PC-3 (cell line): ENCODE results near the gene OGDH. TPM values are rescaled to one million over a fixed set of nuclear protein-coding genes. Genes with fewer than 3 reads are reported as not detected.

Experiments used
- ATAC-seq: fragments of 200-7000 bp; cut with Tn5 transposase; 2 replicates; pipeline ENCODE4 v1.9.1; 2020; ENCODE audit warnings: mild to moderate bottlenecking, moderate library complexity
- BruUV-seq: library from RNA; stranded (reverse); fragments of 400-500 nt; replicated peaks from 2 replicates; lab custom pipeline; 2021; lab: Mats Ljungman, UMichigan
- CTCF ChIA-PET: fragments of 300-600 bp; sonication (Branson Sonifier 250); formaldehyde crosslinking; loops from one replicate; lab custom pipeline; 2022; ENCODE audit warnings: antibody characterized with exemption; lab: Charles Lee
- POLR2A ChIA-PET: fragments of 300-600 bp; sonication (Branson Sonifier 250); formaldehyde crosslinking; loops from one replicate; lab custom pipeline; 2022; ENCODE audit warnings: antibody characterized with exemption; ENCODE audit not compliant: unreplicated experiment; lab: Charles Lee
- DNase-seq: peaks from one replicate; pipeline ENCODE4 v3.0.0-alpha.2; 2015
- H2AFZ ChIP-seq: fragments of 300-600 bp; sonication (generic); 2 replicates; pipeline ENCODE4 v1.6.0; 2016; ENCODE audit warnings: antibody characterized with exemption, low read length
- H3F3A ChIP-seq: fragments of 300-600 bp; sonication (generic); one replicate; pipeline ENCODE4 v1.6.0; 2017; ENCODE audit warnings: antibody characterized with exemption, low read length, control low read depth, mild to moderate bottlenecking; ENCODE audit not compliant: unreplicated experiment
- H3K27ac ChIP-seq: fragments of 300-600 bp; sonication (generic); 2 replicates; pipeline ENCODE4 v1.5.1; 2016; ENCODE audit warnings: mild to moderate bottlenecking, low read length
- H3K27me3 ChIP-seq: fragments of 300-600 bp; sonication (generic); 2 replicates; pipeline ENCODE4 v1.6.1; 2016; ENCODE audit warnings: low read length, mixed read lengths
- H3K36me3 ChIP-seq: fragments of 300-600 bp; sonication (generic); 2 replicates; pipeline ENCODE4 v1.6.1; 2016; ENCODE audit warnings: low read depth, mixed run types, low read length, mixed read lengths
- H3K4me1 ChIP-seq: fragments of 300-600 bp; sonication (generic); 2 replicates; pipeline ENCODE4 v1.5.1; 2016; ENCODE audit warnings: low read length; ENCODE audit not compliant: insufficient read depth
- H3K4me2 ChIP-seq: fragments of 300-600 bp; sonication (generic); 2 replicates; pipeline ENCODE4 v1.6.0; 2016; ENCODE audit warnings: low read length
- H3K4me3 ChIP-seq: fragments of 300-600 bp; sonication (generic); 2 replicates; pipeline ENCODE4 v1.5.1; 2016; ENCODE audit warnings: mild to moderate bottlenecking, low read length, mixed read lengths
- H3K79me2 ChIP-seq: fragments of 300-600 bp; sonication (generic); 2 replicates; pipeline ENCODE4 v1.6.1; 2017; ENCODE audit warnings: low read length, mixed read lengths
- H3K9ac ChIP-seq: fragments of 300-600 bp; sonication (generic); 2 replicates; pipeline ENCODE4 v1.6.0; 2016; ENCODE audit warnings: mild to moderate bottlenecking, low read length
- H3K9me2 ChIP-seq: fragments of 300-600 bp; sonication (generic); replicated peaks from 2 replicates; pipeline ENCODE4 v1.6.1; 2016; ENCODE audit warnings: mixed run types, low read length, mixed read lengths
- H3K9me3 ChIP-seq: fragments of 300-600 bp; sonication (generic); 2 replicates; pipeline ENCODE4 v1.6.1; 2016; ENCODE audit warnings: low read length, mixed read lengths
- H4K20me1 ChIP-seq: fragments of 300-600 bp; sonication (generic); 2 replicates; pipeline ENCODE4 v1.6.1; 2016; ENCODE audit warnings: low read length, mixed read lengths
- CTCF ChIP-seq: fragments of 300-600 bp; sonication (generic); conservative IDR thresholded peaks from 2 replicates; pipeline ENCODE4 v1.5.1; 2017; ENCODE audit warnings: antibody characterized with exemption, low read depth, mild to moderate bottlenecking, low read length
- EZH2 ChIP-seq: fragments of 300-600 bp; sonication (generic); IDR thresholded peaks from one replicate; pipeline ENCODE4 v1.6.1; 2017; ENCODE audit warnings: antibody characterized with exemption, mild to moderate bottlenecking, low read length; ENCODE audit not compliant: unreplicated experiment
- EZH2phosphoT487 ChIP-seq: fragments of 300-600 bp; sonication (generic); IDR thresholded peaks from 2 replicates; pipeline ENCODE4 v1.6.1; 2018; ENCODE audit warnings: mild to moderate bottlenecking, antibody characterized with exemption, low read length, borderline replicate concordance
- intact Hi-C: fragments of 100-400 bp; cut with micrococcal nuclease; formaldehyde crosslinking; loops from 2 replicates; pipeline ENCODE4 v1.9.0; 2023
- total RNA-seq: library from RNA; depleted of rRNA; stranded (reverse); fragments of >200 nt; gene quantifications from 2 replicates; pipeline ENCODE4 v1.2.3, GENCODE V29; 2014

OGDH gene
- total RNA-seq, 1 experiment from 2014 or later, result 66.2 TPM

- Histone ChIP-seq H3K27ac (peak overlapping the region; percentile 98), H3K36me3 (no peaks in the 10 kb centered on the region), H3K4me1 (peaks cover 51% of the 10 kb centered on the region), H3K4me2 (peak overlapping the region; percentile 69), H2AFZ (no peak overlapping the region), H3F3A (peaks cover 5% of the 10 kb centered on the region), H3K4me3 (no peak overlapping the region), H3K9me3 (no peaks in the 10 kb centered on the region), H3K27me3 (no peaks in the 10 kb centered on the region), H3K9ac (peak overlapping the region; percentile 97), H4K20me1 (no peaks in the 10 kb centered on the region), H3K9me2 (no peaks in the 10 kb centered on the region), H3K79me2 (peaks cover 44% of the 10 kb centered on the region)
- CTCF ChIA-PET, result interaction anchor here (0.6 kb wide), 2 partner anchors 51 to 128 kb away, joined by 3 read pairs; no protein-coding TSS in a partner anchor
- intact Hi-C loops, result loop anchor here (1.0 to 10.0 kb wide), 3 partner anchors 50 to 95 kb away; no protein-coding TSS in a partner anchor
- DNase-seq, result peak; percentile 82
- ATAC-seq, result peak; percentile 84
- TSS peak; percentile 95 for BruUV-seq
- POLR2A ChIA-PET, result interaction anchor here (0.6 to 1.0 kb wide), 2 partner anchors 30 to 32 kb away, joined by 4 read pairs; partner anchors contain the start of gene OGDH
- no peak for TF ChIP-seq EZH2
- TF ChIP-seq CTCF, result no peak
- TF ChIP-seq EZH2phosphoT487, result no peak
These were observed 32.5 kb downstream of the OGDH start for GRCh38 chr7:44638611-44639557.

- no peak overlapping the region for H2AFZ ChIP-seq
- peaks cover 5% of the 10 kb centered on the region for H3F3A ChIP-seq
- peak overlapping the region; percentile 62 for H3K4me2 ChIP-seq
- peaks cover 37% of the 10 kb centered on the region for H3K79me2 ChIP-seq
- DNase-seq, result peak; percentile 35
- no peak for TF ChIP-seq EZH2phosphoT487
- no peak for TF ChIP-seq CTCF
- TF ChIP-seq EZH2, result no peak
- peak overlapping the region; percentile 98 for H3K27ac ChIP-seq
- ATAC-seq, result peak; percentile 12
- no peaks in the 10 kb centered on the region for H3K9me2 ChIP-seq
- H3K9me3 ChIP-seq, result no peaks in the 10 kb centered on the region
- POLR2A ChIA-PET, result interaction anchor here (0.6 to 1.0 kb wide), 2 partner anchors 31 to 33 kb away, joined by 4 read pairs; partner anchors contain the start of gene OGDH
- H4K20me1 ChIP-seq, result no peaks in the 10 kb centered on the region
- no TSS peak for BruUV-seq
- peak overlapping the region; percentile 97 for H3K9ac ChIP-seq
- intact Hi-C loops, result loop anchor here (2.0 to 10.0 kb wide), 2 partner anchors 51 to 55 kb away; no protein-coding TSS in a partner anchor
- no peaks in the 10 kb centered on the region for H3K36me3 ChIP-seq
- CTCF ChIA-PET, result interaction anchor here (0.6 kb wide), 2 partner anchors 52 to 127 kb away, joined by 3 read pairs; no protein-coding TSS in a partner anchor
- peaks cover 42% of the 10 kb centered on the region for H3K4me1 ChIP-seq
- no peak overlapping the region for H3K4me3 ChIP-seq
- no peaks in the 10 kb centered on the region for H3K27me3 ChIP-seq
These were observed 33.4 kb downstream of the OGDH start for GRCh38 chr7:44639671-44640321.
